GM15510 (cell line): ENCODE results near the gene RBM20.

Source experiments
- POLR2A ChIP-seq: IDR thresholded peaks from 3 replicates; pipeline ENCODE4 v1.6.1; 2011; ENCODE audit warnings: borderline replicate concordance; ENCODE audit not compliant: insufficient read length; ENCODE audit errors: extremely low read depth

The RBM20 gene

DNA sequence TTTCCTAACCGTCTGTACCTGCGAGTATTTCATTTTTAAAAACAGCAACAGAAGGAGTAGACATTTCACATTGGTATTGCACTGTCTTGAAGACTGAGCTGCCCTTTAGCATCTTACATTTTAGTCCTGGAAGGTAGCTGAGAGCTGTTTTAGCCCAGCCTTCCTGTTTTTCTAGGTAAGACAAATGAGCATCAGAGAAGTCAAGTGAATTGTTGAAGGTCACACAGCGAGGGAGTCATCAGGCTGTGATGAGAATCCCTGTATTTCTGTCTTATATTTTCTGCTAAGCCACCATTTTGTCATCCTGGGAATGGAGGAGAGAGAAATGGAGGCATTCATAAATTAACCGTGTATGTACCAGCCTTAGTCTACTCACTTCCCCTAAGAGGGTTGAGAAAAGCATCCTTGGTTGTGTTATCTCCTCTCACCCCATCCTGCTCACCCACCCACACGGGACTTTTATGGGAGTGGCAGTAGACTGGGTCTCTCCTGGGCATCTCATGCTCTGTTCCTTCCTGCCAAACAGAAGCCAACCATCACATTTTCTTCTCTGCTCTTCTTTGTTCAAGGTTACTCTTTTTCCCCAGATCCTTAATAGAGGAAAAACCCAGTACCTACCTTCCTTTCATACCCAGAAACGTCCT lies 8.5 kb downstream of the RBM20 start:
- no peak for TF ChIP-seq POLR2A

DNA sequence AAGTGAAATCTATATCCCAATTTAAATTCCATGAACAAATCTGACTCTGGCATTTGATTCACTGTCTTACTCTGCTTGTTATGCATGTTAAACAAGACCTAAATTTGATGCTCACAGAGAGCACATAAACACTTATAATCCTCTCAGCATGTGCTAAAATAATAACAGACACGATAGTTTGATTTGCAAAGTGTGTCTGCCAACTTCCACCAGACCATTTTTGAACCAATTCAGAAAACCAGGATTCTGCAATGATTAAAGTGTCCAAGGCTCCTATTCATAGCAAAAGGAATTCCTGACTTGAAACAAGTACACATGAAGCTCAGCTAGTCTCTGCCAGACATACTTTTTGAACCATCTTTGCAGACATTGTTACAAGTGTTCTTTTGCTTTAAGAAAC lies 11.2 kb downstream of the RBM20 start:
- no peak for TF ChIP-seq POLR2A

- TF ChIP-seq POLR2A: no peak
These were observed 12.5 kb downstream of the RBM20 start for GRCh38 chr10:110656612-110657011.

DNA sequence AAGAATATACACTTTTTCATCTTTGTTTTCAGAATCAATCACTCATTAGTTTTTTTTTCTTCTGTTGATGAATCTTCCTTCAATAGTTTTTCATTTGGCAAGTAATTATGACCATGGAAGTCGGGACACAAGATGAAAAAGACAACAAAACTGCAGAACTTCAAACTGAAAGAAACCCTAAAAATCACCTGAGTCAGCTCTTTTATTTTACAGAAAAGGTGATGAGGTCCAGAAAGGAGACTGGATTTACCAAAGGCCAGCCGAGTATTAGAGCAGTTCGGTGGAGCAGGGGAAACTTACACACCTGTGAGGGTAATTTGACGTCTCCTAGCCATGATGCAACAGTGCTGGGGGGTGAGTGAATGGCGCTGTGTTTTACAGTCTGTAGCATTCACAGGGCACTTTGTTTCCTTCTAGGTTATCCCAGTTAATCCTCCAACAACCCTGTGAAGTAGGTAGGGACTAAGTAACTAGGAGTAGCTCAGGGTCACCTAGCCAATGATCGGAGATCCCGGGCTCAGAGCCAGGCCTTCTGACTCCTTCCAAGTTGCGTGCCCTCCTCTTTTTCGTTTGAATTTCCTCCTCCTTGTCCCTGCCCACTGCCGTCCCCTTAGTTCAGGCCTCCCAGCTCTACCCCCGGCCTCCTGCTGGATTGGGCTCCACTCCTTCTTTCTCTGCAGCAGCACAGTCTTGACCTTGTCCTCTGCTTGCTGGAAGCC lies 14.0 kb downstream of the RBM20 start:
- TF ChIP-seq POLR2A: no peak

DNA sequence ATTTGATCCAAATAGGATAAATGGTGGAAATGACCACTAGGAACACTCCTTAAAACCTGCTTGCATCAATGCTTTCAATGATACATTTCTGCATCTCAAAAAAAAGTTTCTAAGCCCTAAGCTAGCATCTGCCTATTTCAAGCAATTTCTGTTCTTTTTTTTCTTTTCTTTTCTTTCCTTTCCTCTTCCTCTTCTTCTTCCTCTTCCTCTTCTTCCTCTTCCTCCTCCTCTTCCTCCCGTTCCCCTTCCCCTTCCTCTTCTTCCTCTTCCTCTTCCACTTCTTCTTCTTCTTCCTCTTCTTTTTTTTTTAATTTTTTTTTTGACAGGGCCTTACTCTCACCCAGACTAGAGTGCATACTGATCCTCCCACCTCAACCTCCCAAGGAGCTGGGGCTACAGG lies 15.4 kb downstream of the RBM20 start:
- no peak for TF ChIP-seq POLR2A

DNA sequence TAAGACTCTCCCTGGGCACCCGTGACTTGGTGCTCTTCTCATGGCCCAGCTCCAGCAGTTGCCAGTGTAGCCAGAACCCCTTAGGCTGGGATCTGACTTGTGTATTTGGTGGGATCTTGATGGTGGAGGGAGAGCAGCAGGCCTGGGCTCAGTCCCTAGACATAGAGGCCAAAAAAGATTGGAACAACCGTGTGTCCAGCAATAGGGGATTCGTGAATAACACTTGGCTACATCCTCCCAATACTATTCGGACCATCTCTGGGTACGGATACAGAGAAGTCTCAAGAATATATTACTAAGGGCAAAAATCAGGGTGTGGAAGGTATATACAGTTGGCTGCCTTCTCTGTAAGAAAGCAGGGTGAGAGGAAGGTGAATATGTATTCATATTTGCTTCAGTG lies 17.2 kb downstream of the RBM20 start:
- no peak for TF ChIP-seq POLR2A

GRCh38 chr10:110664483-110665420 lies 20.6 kb downstream of the RBM20 start:
- no peak for TF ChIP-seq POLR2A

DNA sequence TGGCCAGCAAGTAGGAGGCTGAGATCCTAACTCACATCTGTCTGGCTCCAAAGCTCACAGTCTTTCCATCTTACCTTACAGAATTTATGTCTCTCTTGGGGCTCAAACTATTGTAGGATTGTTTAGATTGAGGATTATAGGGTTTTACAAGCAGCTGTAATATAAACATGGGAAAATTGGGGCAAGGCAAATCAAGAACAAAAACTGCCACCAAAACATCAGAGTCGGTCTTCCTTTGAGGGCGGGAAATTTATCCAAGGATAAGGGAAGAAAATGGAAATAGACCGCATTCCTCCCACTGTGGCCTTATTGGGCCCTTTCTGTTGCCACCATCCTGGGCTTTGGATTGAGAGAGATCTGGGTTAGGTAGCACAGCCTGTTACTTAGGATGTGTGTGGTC lies 22.5 kb downstream of the RBM20 start:
- TF ChIP-seq POLR2A: no peak

DNA sequence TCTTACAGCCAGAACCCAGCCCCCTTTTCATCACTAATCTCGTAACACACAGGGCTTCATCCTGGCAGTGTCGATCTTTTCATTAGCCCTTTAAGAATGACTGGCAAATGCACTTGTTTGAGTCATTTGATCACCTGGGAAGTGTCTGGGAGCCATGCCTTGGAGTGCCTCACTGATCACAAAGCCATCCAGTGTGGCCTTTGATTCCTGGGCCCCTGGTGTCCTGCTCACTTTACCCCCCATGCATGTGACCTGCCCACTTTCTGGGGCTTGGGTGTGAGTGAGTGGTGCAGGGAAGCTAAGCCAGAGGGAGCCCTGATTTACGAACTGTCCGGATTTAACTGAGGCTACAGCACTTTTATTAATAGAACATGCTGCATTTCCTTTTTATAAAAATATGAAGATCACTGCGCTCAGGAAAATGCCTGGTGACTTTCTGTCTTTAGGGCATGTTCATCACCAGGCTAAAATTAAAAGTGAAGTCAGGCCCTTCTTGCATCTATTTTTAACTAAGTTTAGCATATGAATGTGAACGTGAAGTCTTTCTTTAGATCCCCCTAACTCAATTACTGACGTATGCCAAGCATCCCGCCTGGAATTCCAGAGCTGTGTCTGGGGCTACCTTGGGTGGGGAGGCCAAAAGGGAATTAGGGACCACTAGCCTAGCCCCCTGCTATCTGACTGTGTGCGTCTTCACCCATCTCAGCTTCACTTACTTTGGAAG lies 23.6 kb downstream of the RBM20 start:
- TF ChIP-seq POLR2A: no peak

DNA sequence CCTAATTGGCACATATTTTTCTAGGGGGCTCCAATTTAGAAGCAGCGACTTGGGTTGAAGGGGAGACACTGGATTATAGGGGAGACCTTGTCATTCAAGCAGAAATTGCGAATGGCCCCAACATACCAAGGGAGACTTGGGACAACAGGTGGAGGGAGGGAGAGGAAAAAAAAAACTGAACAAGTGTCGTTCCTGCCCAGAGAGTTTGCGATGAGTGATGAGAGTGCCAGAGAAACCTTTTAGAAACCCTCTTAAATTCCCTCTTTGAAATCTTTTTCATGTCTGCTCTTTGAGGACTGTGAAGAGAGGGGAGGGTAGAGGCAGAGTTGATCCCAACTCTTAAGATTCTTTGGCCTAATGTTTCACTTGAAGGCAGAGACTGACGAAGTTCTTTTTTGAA lies 24.3 kb downstream of the RBM20 start:
- TF ChIP-seq POLR2A: no peak

DNA sequence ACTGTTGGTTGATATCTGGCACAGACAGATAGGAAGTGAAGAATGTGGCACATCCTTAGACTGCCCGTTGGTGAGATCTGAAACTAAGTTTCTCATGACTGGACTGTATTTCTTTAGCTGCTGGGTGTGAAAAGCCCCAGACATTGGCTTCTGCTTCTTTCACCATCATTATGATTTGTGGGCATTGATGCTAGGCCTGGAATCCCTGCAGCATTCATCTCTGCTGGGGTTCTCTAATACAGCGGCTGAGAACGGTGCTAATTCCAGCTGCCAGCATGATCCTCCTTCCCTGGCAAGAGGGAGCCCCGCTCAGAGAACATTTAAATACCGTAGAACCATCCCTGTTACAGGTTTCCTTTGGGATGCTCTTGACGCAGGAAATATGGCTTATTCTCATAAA lies 26.2 kb downstream of the RBM20 start:
- TF ChIP-seq POLR2A: no peak

GRCh38 chr10:110671788-110672579 lies 27.8 kb downstream of the RBM20 start:
- TF ChIP-seq POLR2A: peak; percentile 42

GRCh38 chr10:110672580-110672919 lies 28.4 kb downstream of the RBM20 start:
- TF ChIP-seq POLR2A: no peak

- TF ChIP-seq POLR2A: no peak
These were observed 31.9 kb downstream of the RBM20 start for GRCh38 chr10:110676016-110676415.
